Stimulated activated CD8-positive, alpha-beta memory T cell treated with anti-CD3 and anti-CD28 coated beads, Interleukin-15, amount 100 ng/mL, for 24 hours (primary cell): ENCODE data around the gene RIPOR1.

Experiments used
- DNase-seq: peaks from one replicate; pipeline ENCODE4 v3.0.0-alpha.2; 2020; ENCODE audit warnings: low read depth

RIPOR1 gene

DNA sequence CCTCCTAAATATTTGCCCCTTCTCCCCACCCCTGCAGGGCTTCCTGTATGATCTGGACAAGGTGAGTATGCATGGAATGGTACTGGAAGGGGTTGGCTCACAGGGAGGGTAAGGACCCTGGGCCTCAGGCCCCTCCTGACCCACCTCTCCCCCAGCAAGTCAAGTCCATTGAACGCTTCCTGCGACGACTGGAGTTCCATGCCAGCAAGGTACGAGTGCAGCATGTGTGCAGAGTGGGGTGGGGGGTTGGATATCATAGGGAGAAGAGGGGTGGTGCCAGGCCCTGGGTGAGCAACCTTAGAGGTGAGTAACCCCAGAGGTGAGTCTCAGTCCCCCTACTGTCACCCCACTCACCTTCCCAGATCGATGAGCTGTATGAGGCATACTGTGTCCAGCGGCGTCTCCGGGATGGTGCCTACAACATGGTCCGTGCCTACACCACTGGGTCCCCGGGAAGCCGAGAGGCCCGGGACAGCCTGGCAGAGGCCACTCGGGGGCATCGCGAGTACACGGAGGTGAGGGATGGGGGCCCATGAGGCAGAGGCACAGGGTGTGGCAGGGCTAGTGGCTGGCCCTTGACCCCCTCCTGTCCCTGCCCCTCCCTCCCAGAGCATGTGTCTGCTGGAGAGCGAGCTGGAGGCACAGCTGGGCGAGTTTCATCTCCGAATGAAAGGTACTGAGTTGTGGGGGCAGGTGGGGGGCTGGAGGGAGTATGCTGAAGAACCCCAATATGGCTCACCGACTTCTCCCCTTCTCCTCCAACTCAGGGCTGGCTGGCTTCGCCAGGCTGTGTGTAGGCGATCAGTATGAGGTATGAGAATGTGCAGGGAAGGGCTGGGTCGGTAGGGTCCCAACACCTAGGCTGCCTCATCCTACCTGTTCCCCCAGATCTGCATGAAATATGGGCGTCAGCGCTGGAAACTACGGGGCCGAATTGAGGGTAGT is 11.3 kb downstream of the RIPOR1 start:
- DNase-seq = no peak

GRCh38 chr16:67540756-67541155 is 12.1 kb downstream of the RIPOR1 start:
- no peak for DNase-seq

- no peak for DNase-seq
Observed at GRCh38 chr16:67541391-67542263, 13.0 kb downstream of the RIPOR1 start.

- no peak for DNase-seq
Observed at GRCh38 chr16:67542464-67542863, 13.8 kb downstream of the RIPOR1 start.

- no peak for DNase-seq
Observed at GRCh38 chr16:67543036-67543435, 14.4 kb downstream of the RIPOR1 start.

GRCh38 chr16:67543582-67543981 is 15.0 kb downstream of the RIPOR1 start:
- no peak for DNase-seq

DNA sequence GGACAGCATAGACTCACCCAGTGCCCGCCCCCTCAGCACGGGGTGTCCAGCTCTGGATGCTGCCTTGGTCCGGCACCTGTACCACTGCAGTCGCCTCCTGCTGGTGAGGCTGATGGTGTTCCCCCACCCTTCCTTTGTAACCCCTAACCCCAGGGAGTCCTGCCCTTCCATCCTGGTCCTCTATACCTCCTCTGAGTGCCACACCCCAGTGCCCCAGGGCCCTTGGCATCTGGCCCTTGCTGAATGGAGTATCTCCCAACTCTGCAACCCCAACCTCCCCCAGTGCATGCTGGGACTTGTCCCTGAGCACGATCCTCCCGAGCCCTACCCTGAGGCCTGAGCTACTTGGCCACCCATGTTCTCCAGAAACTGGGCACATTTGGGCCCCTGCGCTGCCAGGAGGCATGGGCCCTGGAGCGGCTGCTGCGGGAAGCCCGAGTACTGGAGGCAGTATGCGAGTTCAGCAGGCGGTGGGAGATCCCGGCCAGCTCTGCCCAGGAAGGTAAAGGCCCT is 15.8 kb downstream of the RIPOR1 start:
- no peak for DNase-seq

DNA sequence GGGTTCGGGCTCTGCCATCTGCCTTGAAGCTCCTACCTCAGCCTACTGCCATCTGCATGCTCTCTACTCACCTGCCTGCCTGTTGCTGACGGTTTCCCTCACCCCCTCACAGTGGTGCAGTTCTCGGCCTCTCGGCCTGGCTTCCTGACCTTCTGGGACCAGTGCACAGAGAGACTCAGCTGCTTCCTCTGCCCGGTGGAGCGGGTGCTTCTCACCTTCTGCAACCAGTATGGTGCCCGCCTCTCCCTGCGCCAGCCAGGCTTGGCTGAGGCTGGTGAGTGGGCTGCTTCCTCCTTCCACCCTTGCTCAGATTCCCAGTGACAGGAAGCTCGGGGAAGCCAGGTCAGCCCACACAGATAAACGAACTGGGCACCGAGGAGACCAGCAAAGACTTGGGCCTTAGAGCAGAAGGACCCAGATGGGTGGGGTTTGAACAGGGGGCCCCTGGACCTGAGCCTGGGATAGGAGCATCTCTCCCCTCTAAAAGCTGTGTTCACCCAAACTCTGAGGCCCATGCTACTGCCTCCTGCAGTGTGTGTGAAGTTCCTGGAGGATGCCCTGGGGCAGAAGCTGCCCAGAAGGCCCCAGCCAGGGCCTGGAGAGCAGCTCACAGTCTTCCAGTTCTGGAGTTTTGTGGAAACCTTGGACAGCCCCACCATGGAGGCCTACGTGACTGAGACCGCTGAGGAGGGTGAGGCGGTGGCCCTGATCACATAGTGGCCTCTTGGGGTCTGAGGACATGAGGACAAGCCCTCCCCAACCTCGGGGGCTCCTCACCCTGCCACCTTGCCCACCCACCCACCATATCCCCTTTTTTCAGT is 16.4 kb downstream of the RIPOR1 start:
- no peak for DNase-seq

DNA sequence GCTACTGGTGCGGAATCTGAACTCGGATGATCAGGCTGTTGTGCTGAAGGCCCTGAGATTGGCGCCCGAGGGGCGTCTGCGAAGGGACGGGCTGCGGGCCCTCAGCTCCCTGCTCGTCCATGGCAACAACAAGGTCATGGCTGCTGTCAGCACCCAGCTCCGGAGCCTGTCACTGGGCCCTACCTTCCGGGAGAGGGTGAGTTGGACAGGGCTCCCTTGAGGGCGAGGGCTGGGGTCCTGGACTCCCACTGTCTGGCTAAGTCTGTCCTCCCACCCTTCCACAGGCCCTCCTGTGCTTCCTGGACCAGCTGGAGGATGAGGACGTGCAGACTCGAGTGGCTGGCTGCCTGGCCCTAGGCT is 17.0 kb downstream of the RIPOR1 start:
- no peak for DNase-seq

DNA sequence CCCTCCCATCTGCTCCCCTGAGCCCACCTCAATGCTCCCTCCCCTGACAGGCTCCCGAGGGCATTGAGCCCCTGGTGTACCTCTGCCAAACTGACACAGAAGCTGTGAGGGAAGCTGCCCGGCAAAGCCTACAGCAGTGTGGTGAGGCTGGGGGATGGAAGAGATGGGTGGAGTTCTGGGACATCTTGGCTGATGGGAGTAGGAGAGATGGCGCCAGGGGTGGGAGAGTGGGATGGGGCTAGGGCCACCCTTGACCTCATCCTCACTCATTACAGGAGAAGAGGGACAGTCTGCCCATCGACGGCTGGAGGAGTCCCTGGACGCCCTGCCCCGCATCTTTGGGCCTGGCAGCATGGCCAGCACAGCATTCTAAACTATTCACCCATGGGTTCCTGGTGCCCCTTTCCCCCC is 17.5 kb downstream of the RIPOR1 start:
- no peak for DNase-seq

GRCh38 chr16:67546761-67547422 is 18.3 kb downstream of the RIPOR1 start:
- DNase-seq = no peak

DNA sequence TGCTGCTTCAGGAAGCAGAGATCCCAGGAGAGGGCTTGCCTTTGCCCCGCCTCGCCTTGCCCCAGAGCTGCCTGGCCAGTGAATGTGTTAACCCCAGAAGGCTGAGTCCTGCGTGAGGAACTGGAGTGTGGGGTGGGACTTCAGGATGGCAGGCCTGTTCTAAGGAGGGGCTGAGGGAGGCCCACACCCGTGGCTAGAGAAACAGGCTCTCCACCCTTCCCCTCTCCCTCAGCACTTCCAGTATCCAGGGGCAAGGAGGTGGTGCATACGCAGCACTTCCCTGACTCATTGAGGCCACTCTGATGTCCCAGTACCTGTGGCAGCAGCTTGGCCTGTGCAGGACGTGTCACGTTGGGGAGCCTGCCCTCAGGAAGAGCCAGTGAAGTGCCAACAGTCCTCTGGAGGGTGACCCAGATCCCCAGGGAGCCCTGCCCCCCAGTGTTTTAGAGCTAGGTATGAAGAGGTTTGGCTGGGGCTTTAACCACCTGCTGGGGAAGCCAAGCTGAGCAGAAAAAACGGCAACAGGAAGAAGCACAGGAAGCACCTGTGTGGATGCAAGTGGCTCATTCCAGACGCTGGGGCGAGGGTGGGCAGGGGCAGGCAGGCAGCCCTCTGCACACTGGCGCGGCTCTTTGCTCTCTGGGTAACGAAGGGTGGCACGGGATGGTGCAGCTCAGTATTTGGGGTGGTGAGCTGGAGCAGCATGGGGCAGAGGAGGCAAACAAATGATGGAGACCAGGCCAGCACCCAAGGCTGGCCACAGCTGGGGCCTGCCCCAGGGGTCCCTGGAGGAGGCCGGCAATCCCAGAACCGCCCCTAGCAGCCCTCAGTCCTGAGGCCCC is 19.0 kb downstream of the RIPOR1 start:
- no peak for DNase-seq

DNA sequence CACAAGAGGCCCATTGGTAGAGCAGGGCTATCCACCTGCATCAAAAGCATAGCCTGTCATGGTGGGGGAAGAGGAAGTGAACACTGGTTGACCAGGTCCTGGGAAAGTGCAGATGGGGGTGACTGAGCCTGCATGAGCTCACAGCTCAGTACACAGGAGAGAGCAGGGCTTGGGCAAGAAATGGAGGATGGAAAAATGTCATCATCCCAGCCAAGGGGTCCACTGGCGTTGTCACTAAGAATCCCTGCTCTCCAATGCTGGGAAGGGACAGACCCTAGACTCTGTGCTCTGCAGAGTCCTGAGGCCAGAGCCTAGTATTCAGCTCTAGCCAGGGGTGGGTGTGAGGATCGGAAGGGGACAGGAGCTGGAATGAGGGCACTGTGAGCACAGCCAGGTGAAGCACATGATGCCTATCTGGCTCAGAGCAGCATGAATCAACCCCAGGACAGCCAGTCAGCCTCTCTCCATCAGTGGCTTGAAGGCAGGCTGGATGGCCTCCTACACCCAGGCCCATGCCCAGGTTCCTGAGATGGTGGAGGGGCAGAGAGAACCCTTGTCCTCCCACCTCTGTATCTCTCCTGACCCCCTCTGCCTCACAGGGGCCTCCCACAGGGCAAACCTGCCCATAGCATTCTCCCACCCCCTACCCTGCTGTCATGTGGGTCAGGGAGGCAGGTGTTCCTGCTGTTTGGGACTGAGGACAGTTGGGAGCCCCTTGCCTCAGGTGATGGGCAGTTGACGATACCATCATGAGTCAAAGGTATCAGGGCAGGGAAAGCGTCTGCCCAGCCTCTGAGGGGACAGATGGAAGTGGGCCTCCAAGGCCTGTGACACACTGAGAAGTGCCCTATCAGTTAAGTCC is 19.9 kb downstream of the RIPOR1 start:
- DNase-seq = no peak

- DNase-seq = no peak
Observed at GRCh38 chr16:67549240-67549639, 20.6 kb downstream of the RIPOR1 start.

- DNase-seq = no peak
Observed at GRCh38 chr16:67549936-67550335, 21.3 kb downstream of the RIPOR1 start.

GRCh38 chr16:67551091-67551490 is 22.5 kb downstream of the RIPOR1 start:
- DNase-seq = no peak

DNA sequence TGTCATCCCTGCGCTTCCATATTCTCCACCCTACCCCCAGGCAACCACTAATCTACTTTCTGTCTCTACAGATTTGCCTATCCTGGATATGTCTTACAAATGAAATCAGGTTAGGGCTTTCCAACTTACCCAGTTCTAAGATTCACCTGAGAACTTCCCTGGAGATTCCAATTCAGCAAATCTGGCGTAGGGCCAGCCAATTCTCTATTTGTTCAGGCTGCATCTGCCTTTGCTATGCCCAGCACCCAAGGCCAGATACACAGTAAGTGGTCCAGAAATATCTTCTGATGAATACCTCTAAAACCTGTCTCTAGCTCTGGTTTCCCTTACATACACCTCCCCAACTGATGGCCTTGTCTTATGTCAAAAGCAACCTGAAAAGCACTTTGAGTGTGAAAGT is 23.3 kb downstream of the RIPOR1 start:
- no peak for DNase-seq

DNA sequence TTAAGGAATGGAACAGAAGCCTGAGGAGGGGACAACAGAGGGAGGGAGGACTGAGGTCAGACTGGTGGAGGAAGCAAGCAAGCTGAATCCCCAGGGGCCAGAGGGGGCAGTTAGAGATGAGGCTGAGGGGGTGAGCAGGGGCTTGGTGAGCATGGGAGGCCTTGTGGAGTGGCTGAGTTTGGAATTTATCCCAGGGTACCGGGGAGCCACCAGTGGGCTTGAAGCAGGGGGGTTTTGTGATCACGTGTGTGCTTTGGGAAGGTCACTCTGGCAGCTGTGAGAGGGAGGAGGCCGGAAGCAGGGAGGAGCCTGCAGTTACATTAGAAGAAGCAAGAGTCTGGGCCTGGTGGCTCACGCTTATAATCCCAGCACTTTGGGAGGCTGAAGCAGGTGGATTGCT is 23.8 kb downstream of the RIPOR1 start:
- DNase-seq = no peak

GRCh38 chr16:67555795-67556212 is 27.2 kb downstream of the RIPOR1 start:
- DNase-seq = no peak
